ENCODE results near the gene DNASE2.
"Not testable (repeated sequence)": the region's sequence is repeated elsewhere in the genome, so short reads cannot be mapped to it uniquely, and the experiment has no call there.

DNASE2 gene

DNA sequence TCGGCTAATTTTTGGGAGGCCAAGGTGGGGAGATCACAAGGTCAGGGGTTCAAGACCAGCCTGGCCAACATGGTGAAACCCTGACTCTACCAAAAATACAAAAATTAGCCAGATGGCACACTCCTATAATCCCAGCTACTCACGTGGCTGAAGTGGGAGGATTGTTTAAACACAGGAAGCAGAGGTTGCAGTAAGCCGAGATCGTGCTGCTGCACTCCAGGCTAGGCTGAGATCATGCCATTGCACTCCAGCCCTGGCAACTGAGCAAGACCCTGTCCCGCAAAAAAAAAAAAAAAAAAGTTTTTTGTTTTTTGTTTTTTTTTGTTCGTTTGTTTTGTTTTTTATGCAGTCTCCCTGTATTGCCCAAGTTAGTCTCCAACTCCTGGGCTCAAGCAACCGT is 21.7 kb downstream of the DNASE2 start:
- DNase-seq, result no peak

DNA sequence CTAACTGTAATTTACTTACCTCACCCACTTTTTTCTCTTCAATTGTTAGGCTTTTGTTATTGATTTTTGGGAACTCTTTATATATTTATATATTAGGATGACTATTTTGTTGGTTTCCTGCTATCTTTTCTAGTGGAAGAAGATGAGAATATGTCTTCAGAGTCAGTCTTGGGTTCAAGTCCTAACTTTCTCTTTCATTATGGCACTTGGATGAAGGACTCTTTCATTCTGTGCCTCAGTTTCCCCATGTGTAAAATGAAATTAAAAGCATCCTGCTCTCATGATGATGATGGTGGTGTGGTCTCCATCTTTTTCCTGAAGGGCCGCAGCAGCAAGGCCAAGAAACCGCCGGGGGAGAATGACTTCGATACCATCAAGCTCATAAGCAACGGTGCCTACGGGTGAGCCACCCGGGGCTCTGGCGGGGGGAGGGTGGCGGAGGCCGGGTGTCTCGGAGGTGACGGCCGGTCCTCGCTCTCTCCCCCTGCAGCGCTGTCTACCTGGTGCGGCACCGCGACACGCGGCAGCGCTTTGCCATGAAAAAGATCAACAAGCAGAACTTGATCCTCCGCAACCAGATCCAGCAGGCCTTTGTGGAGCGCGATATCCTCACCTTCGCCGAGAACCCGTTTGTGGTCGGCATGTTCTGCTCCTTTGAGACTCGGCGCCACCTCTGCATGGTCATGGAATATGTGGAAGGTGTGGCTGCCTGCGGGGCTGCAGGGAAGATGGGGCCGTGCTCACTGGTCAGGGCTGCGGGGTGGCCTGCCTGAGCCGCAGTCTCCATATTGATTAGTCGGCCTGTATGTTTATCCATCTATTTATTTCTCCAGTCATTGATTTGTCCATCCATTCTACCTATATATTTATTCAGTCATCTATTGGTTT is 23.0 kb downstream of the DNASE2 start:
- DNase-seq, result no peak

DNA sequence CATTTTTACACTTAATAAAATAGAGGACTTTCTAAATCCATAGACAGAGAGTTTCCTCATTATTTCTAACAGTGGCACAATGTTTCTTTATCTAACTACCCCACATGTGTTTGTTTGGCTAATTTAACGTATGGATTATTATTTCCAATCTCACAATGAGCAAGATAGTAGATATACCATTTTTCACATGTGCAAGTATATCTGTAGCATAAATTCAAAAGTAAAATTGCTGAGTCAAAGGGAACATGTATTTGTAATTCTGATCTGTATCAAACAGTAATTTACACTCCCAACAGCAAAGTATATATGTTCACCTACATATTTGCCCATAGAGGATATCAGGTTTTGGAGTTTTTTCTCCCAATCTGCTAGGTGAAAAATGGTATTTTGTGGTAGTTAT is 24.6 kb downstream of the DNASE2 start:
- DNase-seq, result no peak

DNA sequence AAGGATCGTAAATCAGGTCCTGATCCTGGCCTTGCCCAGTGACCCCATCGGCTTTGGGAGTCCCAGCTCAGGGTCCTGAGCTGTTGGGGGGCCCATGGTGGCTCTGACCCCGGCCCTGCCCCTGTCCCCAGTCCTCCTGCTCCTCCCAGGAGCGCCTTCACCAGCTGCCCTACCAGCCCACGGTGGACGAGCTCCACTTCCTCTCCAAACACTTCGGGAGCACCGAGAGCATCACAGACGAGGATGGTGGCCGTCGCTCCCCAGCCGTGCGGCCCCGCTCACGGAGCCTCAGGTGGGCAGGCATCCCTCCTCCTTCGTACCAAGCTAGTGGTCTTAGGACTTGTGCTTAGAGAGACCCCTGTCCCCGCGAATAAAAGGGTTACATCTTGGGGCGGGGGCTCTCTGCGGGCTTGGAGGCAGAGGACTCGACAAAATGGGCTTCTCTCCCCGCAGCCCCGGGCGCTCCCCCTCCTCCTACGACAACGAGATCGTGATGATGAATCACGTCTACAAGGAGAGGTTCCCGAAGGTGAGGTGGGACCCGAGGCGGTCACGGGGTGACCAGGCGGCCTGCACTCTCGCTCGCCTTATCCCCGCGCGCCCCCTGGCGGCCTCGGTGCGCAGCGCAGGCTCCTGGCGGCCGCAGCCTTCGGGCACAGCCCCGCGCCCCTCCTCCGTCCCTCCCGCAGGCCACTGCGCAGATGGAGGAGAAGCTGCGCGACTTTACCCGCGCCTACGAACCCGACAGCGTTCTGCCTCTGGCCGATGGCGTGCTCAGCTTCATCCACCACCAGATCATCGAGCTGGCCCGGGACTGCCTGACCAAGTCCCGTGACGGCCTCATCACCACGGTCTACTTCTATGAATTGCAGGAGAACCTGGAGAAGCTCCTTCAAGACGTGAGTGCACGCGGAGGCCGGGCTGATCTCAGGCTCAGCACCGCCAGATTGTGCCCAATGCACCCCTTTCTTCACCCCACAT is 33.8 kb downstream of the DNASE2 start:
- DNase-seq, result peak; percentile 85

DNA sequence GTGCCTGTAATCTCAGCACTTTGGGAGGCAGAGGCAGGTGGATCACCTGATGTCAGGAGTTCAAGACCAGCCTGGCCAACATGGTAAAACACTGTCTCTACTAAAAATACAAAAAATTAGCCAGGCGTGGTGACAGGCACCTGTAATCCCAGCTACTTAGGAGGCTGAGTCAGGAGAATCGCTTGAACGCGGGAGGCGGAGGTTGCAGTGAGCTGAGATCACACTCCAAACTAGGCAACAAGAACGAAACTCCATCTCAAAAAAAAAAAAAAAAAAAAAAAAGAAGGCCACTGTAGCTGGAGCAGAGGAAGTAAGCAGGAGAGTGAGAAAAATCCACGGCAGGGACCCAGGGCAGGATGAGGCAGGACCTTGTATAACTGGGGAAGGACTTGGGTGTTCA is 34.6 kb downstream of the DNASE2 start:
- DNase-seq, result not testable (repeated sequence)

DNA sequence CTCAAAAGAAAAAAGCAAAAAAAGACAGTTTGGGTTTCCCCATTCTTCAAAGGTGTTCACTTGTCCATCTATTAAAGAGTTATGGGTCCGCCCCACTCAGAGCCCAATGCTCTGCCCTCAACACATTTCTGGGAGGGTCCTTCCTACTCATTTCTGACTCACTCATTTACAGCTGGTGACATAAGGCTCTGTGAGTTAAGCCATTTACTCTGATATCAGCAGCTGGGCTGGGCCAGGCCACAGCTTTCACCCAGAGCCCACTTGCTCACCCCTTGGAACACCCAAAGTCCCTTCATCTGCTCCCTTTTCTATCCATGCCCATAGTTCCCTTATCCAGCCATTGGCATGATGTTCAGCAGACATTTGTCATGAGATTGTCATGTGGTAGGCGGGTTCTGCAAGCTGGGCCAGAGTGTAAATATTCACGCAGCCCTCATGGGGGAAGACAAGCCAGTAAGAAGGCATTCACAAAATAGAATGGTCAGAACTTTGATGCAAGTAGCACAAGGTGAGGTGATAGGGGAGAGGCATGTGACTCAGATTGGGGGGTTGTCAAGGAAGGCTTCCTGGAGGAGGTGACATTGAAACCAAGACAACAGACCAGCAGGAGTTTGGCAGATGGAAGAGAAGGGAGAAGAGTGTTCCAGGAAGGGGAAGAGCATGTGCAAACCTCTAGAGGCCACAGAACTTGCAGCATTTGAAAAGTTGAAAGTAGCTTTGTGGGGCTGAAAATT is 37.1 kb downstream of the DNASE2 start:
- no peak for DNase-seq

DNA sequence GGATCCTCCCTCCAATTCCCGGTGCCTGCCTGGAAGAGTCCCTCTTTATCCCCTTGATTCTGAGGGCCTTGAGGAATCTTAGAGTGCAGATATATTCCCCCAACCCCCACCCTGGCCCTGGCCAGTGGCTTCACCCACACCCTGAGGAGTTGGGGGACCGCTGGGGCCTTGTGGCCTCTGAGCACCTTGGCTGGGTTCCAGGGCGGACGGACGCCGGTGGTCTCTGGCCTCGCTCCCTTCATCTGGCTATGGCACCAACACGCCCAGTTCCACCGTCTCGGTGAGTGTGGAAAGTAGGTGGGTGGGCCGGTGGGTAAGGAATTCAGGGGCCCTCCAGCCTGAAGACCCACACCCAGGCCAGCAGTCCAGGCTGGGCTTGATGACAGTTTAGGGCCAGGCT is 37.9 kb downstream of the DNASE2 start:
- DNase-seq, result no peak

DNA sequence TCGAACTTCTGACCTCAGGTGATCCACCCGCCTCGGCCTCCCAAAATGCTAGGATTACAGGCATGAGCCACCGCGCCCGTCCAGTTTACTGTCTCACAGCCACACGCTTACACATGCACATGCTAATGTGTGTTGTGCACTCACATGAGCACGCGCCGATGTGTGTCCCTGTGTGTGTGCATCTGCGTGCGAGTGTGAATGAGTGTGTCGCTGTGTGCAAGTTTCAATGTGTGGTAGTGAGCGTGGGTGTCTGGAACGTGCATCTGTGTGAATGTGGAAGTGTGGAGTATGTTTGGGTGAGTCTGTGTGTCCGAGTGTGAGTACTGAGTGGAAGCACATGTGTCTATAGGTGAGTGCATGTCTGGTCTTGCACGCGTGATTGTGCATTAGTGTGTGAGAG is 38.7 kb downstream of the DNASE2 start:
- no peak for DNase-seq

DNA sequence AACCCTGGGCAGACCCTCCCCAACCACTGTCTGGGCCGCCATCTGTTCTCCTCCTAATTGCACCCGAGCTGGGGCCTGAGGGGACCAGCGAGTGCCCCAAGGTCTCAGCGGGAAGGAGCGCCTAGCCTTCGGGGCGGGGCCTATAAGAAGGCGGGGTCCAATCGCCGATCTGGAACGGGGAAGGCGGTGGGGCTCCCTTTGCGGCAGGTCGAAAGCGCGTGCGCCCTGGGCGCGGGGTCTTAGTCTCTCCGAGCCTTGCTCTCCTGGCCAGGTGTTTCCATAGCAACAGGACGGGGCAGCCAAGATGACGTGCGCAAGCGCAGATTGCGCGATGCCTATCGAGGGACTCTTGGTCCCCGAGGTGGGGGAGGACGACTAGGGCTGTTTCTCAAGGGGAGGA is 40.2 kb downstream of the DNASE2 start:
- no peak for DNase-seq

DNA sequence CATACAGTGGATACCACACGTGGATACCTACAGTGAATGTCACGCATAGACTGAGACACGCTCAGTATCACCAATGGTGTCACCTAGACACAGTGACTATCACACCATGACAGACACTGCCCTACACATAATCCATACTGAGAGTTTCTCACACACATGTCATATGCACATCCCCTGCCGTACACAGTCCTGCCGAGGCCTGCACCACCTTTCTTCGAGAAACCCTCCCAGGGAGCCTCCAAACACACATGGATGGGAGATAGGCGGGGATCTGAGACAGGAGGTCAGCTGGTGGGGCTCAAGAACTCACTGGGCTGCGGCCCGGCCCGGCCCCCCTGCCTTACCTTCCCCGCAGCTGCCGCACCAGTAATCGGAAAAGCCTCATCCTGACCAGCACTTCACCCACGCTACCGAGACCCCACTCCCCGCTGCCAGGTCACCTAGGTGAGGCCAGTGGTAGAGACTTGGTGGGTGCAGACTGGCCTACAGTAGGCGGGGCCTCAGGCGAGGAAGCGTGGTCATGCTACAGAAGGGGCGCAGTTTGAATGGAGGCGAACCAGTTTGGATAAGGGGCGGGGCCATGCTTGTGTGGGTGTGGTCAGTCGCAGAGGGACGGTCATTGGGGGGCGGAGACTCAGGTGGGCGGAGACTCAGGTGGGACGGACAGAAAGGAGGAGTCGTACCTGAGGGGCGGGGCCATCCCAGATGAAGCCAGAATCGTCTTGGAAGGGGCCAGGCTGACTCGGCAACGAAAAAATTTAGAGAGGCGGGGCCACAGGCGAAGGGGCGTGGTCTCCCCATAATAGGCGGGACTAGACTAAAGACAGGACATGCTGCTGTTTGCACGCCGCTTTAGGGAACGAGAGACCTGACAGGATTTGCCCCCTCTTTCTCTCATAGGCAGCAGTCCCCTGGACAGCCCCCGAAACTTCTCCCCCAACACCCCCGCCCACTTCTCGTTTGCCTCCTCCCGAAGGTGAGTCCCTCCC is 40.9 kb downstream of the DNASE2 start:
- no peak for DNase-seq

DNA sequence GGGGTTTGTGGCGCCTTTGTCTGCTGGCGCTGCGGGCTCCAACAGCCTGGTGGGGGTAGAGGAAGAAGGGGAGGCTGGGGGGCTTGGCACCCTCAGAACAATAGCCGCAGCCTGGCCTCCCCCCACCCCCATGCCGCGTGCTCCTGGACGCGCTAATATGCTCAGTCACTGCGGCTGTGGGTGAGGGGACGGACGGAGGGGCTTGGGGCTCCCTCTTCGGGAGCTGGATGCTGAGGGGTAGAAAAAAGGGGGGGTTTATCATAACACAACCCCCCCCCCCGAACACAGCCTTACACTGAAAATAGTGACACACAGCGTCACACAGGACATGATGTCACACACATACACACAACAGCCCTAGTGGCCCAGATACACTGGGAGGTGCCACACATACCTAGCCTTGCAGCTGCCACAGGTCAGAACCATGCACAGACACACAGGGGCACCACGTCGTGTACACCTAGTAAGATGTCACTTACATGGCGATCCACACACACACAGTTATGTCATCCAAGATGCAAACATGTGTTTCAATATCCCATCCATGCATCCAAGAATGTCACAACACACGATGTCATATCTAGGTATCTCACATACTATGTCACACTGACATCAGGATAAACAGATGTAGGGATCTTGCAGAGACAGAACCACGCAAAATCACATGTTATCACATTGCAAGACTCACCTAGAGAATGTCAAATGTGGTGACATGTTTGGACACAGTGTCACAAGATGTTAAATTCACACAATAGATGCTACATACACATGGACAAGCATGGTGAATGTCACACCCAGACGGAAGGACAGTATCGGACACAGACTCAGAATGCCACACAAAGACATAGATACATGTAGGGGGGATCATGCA is 42.1 kb downstream of the DNASE2 start:
- no peak for DNase-seq

DNA sequence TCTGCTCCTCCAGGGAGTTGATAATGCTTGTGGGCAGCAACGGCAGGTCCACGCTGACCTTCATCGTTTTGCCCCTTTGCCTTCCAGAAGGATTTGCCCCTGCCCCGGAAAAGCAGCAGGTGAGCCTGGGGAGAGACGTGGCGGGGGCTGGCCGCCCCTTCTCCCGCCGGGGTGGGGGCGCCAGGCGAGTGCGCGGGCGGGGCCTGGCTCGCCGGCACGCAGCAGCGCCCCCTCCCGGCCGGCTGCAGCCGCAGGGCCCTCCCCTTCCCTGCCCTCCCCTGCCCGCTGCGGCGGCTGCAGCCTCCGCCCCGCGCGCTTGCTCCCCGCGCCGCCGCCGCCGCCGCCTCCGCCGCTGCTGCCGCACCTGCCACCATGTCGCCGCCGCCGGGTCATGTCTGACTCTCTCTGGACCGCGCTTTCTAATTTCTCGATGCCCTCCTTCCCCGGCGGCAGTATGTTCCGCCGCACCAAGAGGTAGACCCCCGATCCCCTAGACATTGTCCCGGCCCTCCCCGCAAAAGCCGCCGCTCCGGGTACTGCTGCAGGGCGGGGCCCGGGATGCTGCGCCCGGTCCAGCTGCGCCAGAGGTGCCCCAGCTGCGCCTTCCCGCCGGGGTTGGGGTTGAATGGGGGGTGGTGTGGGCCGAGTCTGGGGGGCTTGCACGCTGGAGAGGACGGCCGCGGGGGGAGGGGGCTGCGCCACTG is 42.9 kb downstream of the DNASE2 start, which contains the start of gene MAST1:
TSS of gene MAST1 (plus strand) at position 334 of the 704 bp plus-strand sequence. CDS start at position 392, 58 bp downstream.
- DNase-seq, result no peak

DNA sequence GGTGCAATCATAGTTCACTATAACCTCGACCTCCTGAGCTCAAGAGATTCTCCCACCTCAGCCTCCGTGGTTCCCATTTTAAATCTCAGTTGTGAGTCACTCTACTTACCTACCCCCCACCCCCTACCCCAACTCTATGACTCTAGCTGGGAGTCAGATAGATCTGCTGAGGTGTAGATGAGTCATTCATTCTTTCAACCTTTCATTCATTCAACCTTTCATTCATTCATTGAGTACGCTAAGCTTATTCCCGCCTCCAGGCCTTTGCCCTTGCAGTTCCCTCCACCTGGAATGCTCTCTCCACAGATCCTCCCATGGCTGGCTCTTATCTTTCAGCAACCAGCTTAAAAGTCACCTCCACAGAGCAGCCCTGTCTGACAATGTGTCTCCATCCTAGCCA is 44.0 kb downstream of the DNASE2 start:
- DNase-seq, result no peak

DNA sequence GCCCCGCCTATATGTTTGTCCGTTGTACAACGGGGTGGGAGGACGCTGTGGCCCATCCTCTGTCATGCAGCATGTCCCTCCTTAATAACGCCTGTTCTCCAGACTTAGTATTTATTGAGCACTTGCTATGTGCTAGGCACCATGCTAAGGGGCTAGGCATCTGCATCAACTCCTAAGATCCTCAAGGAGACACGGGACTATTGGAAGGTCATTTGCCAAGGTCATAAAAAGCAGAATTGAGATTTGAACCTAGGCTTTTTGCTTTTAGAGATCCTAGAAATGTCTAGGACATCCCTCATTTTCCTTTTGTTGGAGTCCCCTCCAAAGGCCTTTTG is 44.8 kb downstream of the DNASE2 start:
- DNase-seq, result no peak

DNA sequence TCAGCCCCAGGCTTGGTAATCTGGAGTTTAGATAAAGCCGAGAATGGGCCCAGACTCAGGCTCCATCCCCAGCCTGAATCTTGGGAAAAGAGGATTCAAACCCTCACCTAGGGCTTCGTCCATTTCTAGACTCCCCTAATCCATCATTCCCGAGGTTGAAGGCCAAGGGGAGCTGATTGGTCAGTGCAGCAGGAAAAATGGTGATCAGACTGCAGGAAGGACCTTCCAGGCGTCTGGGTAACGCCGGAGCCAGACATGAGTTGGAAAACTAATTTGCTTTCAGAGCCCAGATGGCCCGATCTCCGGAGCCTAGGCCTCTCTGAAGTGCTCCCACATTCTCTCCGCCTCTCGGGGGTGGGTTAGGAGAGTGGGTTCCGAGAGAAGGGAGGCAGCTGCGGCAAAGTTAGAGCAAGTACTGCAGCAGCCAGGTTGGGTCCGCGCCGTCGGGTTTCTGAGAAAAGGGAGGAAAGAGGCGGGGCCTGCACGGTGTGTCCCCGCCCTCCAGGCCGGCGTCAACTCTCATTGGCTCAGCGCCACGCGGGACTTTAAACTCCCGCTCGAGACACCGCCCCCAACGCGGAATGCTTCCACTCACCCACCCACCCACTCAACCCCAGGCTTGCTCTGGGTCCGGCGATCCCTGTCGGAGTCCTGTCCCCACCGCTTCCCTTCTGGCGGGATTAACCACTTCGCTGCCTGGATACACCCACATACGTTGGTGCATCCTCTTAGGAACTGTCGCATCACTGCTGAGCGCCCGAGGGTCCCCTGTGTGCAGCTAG is 46.1 kb downstream of the DNASE2 start:
- no peak for DNase-seq

DNA sequence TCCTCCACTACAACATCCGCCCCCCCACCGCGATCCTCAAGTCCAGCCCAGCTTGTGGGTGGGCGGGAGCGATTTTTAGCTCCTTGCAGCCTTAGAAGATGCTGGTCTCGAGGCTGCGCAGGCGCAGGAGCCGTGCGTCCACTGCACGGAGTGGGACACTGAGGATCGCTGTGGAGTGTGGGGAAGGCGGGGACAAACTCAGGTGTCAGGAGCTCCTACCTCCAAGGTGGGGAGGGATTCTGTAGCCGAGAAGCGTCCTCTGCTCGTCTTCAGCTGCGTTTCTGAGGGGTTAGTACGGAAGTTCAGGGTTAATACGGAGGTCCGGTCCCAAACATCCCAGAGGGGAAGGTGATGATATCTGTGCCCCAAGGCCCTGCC is 46.7 kb downstream of the DNASE2 start, which contains the start of gene RTBDN:
TSS of gene RTBDN (minus strand) at position 14 of the 378 bp plus-strand sequence. CDS start 4,600 bp downstream, outside the sequence.
- DNase-seq, result no peak

DNA sequence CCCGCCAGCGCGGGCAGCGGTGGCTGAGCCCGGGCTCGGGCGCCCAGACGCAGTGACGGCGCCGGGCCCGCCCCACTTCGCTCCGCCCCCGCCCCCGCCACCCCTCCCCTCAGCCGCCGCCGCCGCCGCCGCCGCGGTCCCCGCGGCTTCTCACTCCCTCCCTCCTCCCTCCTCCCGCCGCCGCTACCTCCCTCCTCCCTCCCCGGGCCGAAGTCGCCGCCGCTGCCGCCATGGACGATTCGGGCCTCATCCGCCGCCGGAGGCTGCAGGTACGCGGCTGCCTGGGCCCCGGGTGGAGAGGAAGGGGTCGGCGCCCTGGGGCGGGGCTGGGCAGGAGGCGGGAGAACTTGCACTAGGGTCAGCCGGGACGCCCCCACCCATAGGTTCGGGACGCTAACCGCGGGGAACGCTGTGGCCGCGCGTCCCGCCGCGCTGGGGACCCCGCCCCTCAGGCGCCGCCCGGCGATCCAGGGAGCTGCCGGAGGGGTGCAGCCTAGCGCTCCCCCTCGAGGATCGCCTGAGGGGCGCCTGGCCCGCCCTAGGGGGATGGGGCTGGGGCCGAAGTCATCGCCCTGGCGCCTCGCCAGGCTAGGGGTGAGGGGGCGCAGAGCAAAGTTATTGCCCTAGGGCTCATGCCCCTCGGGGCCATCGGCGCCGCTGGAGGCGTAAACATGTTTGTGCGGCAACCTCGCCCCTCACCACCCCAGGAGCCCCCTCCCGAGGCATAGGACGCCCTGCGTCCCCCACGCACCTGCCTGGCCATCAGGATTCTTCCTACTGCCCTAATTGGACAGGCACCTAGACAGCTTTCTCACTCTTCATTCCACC is 47.3 kb downstream of the DNASE2 start:
- DNase-seq, result no peak

DNA sequence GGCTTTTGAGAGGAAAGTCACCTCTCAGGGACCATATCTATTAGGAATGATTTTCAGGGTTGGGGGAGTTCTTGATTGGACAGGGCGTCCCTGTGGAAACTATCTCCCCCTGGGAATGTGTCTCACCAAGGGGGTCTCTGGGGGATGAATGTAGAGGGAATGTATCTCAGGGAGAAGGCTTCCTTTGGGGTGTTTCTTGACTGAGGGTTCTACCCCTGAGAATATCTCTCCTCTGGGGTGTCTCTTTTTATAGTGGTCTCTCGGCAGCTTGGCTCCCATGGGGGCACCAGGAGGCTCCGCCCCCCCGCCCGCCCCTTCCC is 47.9 kb downstream of the DNASE2 start:
- DNase-seq, result no peak
